CD4-positive, alpha-beta T cell treated with Interferon alpha-2 for 1 hour (primary cell): ENCODE data around the gene PRXL2A.
A peak's percentile ranks its signal among the peaks of the same experiment; 100 is the strongest.
"Not testable (repeated sequence)": the region's sequence is repeated elsewhere in the genome, so short reads cannot be mapped to it uniquely, and the experiment has no call there.

Experiments
- DNase-seq, 2 donors: peaks; one replicate each; pipeline ENCODE4 v3.0.0-alpha.2; 2020 to 2022

The PRXL2A gene

DNA sequence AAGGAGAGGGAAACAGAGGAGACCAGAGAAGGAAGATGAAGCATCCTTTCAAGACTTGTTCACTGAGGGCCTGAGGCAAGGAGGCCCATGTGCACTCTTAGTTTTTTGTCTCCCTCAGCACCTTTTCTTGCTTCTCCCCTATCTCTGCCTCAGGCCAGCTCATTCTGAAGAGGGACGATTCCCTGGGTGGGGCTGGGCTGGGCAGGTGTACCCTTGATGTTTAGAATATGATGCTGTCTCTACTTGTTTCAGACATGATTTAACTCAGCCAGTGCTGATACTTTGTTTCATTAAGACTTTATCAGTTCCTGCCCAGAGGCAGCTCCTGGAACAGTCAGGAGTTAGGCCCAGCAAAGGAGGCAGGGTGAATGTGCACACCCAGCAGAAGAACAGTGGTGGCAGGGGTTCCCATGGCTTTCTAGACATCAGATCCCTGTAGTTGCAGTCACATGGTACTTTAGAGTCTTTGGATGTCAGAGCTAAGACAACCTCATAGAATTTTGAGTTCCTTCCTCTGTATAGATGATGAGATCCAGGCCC lies 3.4 kb downstream of the PRXL2A start:
- no peak for DNase-seq

DNA sequence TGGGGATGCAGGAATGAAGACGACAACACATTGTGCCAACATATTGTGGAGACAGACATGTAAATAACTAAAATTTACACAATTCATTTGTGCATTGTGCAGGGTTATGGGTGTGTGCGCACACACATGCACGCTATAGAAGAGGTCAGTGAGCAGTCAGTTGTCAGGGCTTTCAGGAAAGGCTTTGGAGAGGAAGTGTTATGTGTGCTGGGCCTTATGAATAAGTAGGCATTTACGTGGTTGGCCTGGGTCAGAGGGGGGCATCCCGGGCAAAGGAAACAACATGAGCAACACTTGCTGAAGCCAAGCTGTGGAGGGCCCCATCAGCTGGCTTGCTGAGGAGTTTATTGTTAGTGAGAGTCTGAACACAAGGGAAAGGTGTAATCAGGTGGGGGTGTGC lies 4.1 kb downstream of the PRXL2A start:
- DNase-seq = no peak

DNA sequence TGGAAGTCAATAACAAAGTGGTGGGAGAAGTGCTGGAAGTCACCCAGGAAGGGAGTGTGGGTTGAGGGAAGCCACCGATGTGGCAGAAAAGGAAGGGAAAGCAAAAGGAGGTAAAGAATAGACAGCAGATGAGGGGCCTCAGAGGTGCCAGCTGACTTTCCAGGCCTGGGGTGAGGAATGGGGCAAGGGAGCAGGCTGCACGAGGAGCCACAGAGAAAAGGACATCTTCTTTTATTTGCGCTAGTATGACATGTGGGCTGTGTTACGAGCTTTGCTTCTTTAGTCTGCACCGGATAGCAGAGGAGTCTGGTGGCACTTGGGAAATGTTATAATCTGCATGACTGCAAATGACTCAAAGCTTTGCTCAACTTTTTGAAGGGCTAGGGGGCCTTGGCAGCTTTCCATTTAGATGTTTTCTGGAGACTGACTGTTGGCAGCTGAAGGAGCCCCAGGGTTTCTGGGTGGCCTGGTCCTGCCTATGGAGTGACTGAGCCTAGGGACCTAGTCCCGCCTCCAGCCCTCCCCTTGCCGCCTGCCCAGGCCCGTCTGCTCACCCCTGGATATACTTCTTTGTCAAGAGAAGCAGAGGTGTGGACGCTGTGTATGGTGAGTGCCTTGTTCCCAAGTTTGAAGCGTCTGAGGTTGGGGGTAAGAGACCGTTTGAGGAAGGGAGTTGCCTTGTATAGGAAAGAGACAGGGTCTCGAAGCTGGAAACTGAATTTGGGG lies 5.1 kb downstream of the PRXL2A start:
- no peak for DNase-seq

DNA sequence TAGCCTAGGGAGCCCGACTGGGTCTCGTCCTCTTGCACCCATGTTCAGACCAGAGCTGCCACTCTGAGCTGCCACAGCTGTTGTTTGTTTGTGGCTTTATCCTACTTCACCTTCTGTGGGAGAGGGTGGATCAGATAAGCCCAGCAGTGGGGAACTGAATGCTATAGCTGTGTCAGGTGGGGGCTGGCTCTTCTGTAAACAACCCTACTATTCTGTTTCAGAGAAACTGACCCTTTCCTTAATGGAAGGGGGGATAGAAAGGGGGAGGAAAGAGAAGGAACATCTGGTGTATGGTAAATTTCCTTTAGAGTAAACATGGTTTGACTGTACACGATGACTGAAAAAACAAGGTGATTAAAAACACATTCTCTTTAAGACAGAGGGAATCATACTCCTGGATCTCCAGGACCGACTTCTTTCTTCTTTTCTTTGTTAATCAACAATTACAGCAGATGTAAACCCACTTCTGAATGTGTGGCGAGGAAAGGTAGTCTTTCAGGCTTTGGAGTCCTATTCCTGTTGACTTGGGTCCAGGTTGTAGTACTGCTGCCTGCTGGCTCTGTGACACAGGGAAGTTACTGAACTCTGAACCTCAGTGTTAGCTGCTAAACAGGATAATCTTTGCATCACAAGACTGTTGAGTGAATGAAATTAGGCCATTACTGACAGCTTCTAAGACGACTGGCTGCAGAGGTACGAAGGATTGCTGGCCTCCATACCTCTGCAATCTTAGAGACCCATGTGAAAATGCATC lies 6.0 kb downstream of the PRXL2A start:
- no peak for DNase-seq

DNA sequence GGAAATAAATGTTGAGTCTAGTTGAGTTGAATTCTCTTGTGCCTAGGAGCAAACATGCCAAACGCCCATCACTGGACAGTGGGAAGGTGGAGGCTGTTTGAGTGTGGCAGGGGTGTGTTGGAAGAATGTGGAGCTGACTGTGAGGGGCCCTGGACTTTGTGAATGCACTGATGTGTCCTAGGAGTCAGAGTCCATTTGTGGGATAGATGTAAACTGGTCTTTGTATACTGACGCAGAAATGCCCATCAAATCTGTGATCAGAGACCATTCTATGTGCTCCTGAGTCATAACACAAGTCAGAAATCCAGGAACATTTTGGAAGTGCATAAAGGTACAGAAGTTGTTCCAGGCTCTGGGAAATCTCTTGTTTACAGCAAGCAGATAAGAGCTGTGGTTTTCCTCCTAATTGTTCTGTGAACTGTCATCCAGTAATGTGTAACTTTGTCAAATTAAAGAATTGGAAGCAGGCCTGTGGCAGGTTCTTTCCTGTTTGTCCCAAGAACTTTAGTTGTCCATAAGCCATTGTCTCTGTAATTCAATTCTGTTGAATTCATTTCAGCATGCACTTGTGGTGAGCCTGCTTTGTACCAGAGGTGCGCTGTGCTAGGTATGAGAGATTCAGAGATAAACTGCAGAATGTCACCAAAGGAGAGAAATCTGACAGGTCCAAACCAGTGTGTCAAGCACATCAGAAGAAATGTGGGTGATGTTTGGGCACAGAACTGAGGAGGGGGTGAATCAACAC lies 7.6 kb downstream of the PRXL2A start:
- DNase-seq = no peak

DNA sequence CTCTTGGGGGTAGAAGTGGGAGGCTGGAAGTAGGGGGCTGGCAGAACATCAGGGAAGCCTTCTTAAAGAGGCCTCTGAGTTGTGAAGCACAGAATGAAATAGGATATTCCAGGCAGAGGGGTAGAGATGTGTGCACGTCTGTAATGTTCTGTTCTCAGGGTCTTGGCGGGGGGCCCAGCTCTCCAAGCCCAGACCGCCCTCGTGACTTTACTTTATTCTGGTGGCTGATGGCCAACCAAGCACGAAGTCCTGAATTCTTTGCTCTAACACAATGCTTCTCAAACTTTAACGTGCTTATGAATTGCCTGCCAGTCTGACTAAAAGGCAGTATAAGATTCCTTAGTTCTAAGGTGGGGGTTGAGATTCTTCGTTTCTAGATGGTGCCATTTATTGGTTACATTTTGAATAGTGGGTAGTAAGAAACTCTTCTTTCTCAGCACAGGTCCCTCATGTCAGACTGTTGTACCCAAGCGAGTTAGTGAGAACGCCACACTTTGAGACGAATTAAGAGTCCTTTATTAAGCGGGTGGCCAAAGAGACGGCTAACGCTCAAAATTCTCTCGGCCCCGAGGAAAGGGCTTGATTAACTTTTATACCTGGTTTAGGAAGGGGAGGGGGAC lies 8.2 kb downstream of the PRXL2A start:
- DNase-seq = no peak

DNA sequence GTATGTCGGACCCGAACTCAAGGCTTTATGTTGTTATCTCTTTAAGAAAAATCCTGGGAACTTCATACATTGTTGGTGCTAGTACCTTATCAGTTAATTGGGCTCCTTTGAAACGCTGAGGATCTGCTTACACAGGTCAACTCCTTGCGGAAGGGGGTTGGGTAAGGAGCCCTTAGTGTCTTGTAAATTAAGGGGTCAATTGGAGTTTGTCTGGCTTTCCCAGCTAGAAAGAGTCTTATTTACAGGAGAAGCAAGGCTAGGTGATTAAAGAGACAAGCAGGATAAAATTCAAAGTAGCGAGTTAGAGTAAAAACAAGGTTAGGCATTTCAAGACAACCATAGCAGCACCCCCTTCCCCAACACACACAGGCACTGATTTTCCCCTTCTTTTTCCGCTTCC lies 8.9 kb downstream of the PRXL2A start:
- DNase-seq = not testable (repeated sequence)

DNA sequence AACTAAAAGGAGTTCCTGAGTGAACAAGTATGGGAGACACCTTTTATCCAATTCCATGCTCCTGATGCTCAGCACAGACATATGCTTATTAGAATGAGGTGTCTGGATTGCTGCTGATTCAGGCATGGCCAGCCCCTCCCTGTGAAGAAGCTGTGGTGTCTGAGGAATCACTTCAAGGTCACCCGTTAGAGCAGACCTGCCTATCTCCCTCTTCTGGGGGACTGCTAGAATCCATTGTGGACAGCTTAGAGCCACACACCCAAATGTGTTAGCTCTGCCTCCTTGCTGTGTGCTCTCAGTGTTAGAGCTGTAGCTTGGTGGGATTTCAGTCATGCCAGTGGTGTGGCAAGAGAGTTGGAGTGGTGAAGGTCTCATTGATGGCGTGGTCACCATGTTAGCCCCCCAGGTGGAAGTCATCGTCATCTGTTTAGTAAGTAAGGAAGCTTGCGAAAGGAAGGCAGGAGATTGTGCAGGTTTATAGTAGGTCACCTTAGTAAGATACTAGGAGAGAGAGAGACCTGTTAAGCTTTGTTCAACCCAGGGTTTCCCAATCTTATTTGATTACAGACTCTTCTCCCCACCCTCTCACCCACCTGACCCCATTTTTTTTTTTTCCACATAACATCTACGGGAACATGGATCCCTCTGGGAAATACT lies 12.8 kb downstream of the PRXL2A start:
- no peak for DNase-seq

DNA sequence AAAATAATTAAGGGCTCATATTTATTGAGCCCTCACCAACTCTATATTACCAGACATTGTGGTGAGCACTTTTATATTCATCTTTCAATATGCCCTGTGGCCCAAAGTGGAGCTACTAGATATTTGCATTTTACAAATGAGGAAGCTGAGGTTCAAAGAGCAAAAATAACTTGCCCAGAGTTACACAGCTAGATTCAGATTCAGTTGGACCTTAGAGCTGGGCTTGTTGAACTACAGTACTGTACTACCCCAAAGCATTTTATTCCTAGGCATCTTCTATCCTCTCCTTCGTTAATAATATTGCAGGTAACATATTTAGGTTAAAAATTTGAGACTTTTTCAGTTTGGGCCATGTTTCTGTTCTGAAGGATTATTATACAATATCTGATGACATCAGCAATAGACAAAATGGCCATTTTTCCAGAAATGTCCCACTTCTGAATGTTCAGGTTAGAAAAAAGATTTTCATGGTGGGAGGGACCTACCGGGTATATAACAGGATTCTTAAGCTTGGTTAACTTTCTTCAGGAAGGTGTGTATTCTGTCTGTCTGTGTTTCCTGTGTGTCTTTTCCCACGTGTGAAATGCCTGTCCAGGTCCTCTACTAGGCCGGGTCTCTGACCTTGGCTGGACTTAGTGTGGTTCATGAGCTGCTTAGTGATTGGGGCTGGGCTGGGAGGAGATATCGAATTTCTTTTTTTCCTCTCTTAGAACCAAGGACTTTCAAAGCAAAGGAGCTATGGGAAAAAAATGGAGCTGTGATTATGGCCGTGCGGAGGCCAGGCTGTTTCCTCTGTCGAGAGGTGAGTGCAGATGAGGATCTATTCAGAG lies 13.6 kb downstream of the PRXL2A start:
- no peak for DNase-seq

DNA sequence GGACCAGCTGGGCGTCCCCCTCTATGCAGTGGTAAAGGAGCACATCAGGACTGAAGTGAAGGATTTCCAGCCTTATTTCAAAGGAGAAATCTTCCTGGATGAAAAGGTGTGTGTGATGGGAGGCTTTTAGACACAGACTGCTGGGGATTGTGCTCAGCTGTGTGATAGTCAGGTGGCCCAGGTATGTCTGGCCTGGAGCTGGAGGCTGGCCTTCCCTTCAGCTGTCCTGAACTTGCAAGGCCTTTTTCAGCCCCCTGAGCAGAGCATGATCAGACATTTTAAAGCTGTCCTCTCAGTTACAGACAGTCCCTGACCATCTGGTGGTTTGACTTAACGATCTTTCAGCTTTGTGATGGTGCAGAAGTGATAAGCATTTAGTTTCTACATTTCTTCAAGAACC lies 17.6 kb downstream of the PRXL2A start:
- DNase-seq = no peak

DNA sequence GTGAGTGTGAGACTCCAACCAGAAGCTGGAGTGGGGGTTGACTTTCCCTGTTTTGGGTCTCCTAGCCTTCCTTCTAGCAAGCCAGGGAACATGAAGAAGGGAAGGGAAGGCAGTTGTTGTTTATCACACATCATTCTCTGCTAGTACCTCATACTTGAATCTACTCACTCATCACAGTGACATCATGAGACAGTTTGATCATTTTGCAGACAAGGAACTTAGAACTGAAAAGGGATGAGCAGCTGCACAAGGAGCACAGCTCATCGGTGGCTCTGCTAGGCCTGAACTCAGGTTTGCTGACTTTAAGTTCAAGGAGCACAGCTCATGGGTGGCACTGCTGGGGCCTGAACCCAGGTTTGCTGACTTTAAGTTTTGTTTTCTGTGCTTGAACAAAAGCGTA lies 19.2 kb downstream of the PRXL2A start:
- DNase-seq = no peak

DNA sequence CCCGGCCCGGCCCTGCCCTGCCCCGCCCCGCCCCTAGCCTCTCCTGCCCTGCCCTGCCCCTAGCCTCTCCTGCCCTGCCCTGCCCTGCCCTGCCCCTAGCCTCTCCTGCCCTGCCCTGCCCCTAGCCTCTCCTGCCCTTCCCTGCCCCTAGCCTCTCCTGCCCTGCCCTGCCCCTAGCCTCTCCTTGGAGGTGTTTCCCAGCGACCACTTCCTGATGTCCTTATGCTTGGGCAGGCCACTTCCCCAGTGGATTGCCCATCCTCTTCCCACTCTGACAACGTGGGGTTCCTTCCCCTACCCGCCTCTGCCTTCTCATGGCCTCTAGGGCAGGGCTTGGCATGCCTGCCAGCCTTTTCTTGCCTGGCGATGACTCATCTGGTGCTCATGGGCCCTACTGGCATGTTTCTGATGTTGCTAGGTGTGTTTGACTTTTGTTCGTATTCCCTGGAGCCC lies 21.2 kb downstream of the PRXL2A start:
- no peak for DNase-seq

DNA sequence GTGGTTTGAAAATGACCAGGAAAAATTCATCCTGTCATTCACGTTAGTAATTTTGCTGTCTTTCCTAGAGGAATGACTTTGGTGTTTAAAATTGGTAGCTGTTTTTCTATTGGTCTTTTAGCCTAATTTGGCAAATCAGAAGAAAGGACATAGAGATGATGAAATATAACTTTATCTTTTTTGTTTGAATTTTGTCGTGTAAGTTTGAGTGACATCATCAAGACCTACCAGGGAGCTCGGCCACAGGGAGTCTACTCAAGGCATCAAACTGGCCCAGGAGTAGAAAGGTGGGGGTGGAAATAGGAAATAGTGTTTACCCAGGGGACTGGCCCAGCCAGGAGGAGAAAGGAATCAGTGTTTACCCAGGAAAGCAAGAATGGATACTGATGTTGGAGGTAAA lies 24.8 kb downstream of the PRXL2A start:
- DNase-seq = no peak

DNA sequence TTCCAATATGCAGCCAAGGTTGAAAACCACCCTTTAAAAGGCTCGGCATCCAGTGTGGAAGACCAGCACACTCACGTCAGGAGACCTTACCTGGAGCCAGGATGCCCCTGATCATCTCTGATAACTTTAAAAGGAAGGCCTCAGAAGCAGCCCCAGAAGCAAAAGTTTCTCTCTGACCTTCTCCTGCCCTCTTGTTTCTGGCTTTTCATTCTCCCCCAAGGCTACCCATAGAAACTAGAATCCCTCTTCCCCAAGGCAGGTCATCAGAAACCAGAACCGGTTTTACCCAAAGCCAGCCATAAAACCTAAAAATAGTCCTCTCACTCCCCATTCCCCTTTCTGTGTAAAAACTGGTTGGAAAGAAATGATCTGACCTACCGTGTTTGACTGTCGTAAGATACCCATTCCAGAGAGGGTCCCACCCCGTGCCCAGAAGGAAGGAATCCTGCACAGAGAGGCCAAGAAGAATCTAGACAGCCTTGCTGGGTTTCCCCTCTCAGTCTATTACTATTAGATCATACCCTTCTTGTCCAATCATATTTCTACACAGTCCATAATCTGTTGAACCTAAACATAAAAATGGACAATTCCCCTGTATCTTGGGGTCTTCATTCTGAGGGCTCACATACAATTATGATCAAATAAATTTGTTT lies 28.2 kb downstream of the PRXL2A start:
- DNase-seq = no peak

DNA sequence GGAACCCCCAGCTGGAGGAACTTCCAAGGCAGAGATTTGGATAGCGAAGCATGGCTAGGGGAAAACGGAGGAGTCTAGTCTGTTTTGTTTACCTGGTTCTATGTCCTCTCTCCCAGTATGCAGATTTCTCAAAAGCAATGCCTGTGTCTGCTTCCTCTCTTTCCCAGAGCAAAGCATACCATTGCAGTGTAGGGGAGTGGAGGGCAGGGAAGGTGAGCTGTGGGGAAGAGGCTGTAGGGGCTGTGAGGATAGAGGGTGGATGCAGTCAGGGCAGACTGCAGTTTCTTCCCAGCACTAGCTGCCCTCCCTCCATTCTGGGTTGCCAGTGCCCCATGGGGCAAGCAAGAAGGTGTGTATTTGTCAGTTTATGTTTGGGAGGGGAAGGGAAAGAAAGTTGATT lies 28.9 kb downstream of the PRXL2A start:
- no peak for DNase-seq

DNA sequence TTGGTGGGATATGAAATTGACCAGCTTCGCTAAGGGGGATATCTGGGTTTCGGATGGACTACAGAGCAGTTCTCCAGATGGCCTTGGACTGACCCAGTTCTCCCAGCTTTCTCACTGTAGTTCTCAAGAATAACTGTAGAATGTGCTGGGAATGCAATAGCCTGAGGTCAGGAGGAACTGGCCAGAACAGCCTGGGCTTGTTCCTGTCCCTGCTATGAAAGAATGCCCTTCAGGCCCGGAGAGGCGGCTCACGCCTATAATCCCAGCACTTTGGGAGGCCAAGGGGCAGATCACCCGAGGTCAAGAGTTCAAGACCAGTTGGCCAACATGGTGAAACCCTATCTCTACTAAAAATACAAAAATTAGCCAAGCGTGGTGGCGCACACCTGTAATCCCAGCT lies 33.5 kb downstream of the PRXL2A start:
- no peak for DNase-seq

DNA sequence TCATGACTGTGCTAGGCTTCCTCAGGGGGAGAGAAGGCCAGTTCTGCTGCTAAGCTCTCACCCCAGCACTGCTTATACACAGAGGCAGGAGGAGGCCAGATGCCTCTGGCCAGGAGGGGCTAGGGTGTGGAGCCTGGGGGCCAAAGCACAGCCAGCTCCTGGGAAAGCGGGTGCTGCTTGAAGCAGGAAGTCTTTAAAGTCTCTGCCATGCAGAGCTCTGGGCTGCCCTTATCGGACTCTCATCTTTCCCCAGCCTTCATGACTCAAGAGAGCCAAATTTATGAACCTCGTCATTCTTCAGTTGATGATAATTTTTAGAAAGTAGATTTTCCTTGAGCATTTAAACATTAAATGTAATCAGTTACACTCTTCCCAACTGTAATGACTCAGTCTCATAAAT lies 34.5 kb downstream of the PRXL2A start:
- no peak for DNase-seq

DNA sequence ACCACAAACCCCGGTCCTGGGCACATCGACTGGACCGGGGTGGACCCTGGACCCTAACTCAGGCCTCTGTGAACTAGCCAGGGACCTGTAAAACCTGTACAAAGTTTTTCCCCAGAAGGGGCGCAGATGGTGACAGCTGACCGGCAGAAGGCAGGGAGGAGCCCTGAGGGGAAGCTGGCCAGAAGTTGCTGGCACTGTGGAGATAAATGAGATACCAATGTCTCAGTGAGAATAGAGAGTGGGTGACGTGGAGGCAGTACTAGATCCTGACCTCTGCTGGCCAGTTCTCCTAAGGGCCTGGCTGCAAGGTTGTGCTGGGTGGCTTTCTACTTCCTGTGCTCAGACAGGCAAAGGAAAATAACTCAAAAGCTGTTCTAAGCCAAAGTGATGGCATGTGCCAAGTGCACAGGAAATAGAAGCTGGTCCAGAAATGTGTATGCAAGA lies 35.2 kb downstream of the PRXL2A start:
- no peak for DNase-seq

DNA sequence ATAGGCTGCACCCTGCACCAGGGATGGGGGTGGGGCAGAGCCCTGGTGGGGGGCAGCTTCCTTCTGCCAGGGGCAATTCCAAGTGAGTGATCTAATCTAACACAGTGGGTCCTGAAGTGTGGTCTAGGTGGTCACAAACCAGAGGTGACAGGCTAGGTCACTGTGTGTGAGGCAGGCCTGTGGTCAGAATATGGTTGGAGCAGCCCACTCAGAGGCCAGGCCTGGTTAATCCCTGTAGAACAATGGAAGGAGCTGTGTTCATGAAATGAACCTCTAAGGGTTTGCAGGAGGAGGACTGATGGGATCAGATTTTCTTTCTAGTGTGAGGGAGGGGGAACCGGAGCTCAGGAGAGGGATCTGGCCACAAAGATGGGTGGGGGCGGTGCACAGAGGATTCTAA lies 35.8 kb downstream of the PRXL2A start:
- no peak for DNase-seq

DNA sequence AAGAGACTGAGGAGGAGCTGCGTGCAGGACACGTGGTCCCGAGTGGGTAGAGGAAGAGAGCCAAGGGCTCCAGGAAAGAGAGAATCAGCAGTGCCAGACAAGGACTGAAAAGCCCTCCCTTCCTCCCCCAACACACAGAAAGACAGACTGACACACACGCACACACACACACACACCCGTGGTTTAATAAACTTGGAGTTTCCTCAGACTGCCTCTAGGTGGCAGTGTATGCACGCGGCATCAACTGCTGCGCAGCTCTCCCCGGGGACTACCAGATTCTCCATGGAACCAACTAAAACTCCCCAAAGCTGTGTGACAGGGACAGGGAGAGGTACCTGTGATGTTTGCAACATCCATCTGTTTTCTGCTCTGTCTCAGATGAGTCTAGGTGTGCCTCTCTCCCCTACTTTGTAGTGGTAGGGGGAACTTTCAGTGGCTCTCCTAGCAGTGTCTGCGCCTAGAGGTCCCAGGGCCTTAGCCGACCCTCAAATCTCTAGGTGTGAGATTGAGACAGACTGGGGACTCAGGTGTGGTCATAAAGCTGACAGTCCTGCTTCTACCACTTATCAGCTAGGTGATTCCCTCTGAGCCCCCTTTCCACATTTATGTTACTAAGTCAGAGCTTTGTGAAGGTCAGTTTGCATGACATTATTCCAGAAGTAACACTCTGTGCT lies 36.4 kb downstream of the PRXL2A start:
- peak; percentile 75 to 83 for DNase-seq
